ENCODE results near the gene C17orf75.

GRCh38 chr17:32370426-32370825 is 28.5 kb upstream of the C17orf75 start:
- TF ChIP-seq CTCF (conservative IDR thresholded peaks at IDR 0.05): no peak
- TF ChIP-seq ZFX (IDR thresholded peaks at IDR 0.05): no peak
